PC-9 (cell line): ENCODE results near the gene GDF10. TPM values are rescaled to one million over a fixed set of nuclear protein-coding genes. Genes with fewer than 3 reads are reported as not detected.
A peak's percentile ranks its signal among the peaks of the same experiment; 100 is the strongest.

Source experiments
- BruUV-seq: library from RNA; stranded (reverse); fragments of 400-500 nt; replicated peaks from 2 replicates; lab custom pipeline; 2021; lab: Mats Ljungman, UMichigan
- CTCF ChIA-PET: fragments of 300-600 bp; sonication (Branson Sonifier 250); formaldehyde crosslinking; loops from one replicate; lab custom pipeline; 2022; ENCODE audit warnings: antibody characterized with exemption; lab: Charles Lee
- POLR2A ChIA-PET: fragments of 300-600 bp; sonication (Branson Sonifier 250); formaldehyde crosslinking; loops from one replicate; lab custom pipeline; 2022; ENCODE audit warnings: antibody characterized with exemption; ENCODE audit not compliant: unreplicated experiment; lab: Charles Lee
- DNase-seq, 2 experiments: peaks; one replicate each; pipeline versions ENCODE4 v3.0.0 to v3.0.0-alpha.2; 2015 to 2022; ENCODE audit warnings: mixed read lengths in 1 of 2
- H2AFZ ChIP-seq: fragments of 200-600 bp; sonication (generic); 2 replicates; pipeline ENCODE4 v1.8.1; 2017; ENCODE audit warnings: antibody characterized with exemption
- H3F3A ChIP-seq: fragments of 200-600 bp; sonication (generic); 2 replicates; pipeline ENCODE4 v1.8.1; 2017; ENCODE audit warnings: antibody characterized with exemption, mild to moderate bottlenecking, low read depth; ENCODE audit not compliant: insufficient read depth
- H3K27ac ChIP-seq: fragments of 200-600 bp; sonication (generic); 2 replicates; pipeline ENCODE4 v1.6.1; 2016; ENCODE audit warnings: mixed run types
- H3K27me3 ChIP-seq: fragments of 200-600 bp; sonication (generic); 2 replicates; pipeline ENCODE4 v1.6.1; 2016; ENCODE audit warnings: low read depth, mixed run types; ENCODE audit not compliant: insufficient read depth
- H3K36me3 ChIP-seq: fragments of 200-600 bp; sonication (generic); 2 replicates; pipeline ENCODE4 v1.6.1; 2016; ENCODE audit warnings: low read depth, mixed run types
- H3K4me1 ChIP-seq: fragments of 200-600 bp; sonication (generic); replicated peaks from 2 replicates; pipeline ENCODE4 v1.6.1; 2016; ENCODE audit warnings: mixed run types; ENCODE audit not compliant: insufficient read depth
- H3K4me2 ChIP-seq: fragments of 200-600 bp; sonication (generic); 2 replicates; pipeline ENCODE4 v1.6.1; 2017; ENCODE audit warnings: mixed run types
- H3K4me3 ChIP-seq: fragments of 200-600 bp; sonication (generic); 2 replicates; pipeline ENCODE4 v1.6.1; 2016; ENCODE audit warnings: mixed run types
- H3K79me2 ChIP-seq: fragments of 200-600 bp; sonication (generic); 2 replicates; pipeline ENCODE4 v1.6.1; 2017; ENCODE audit warnings: low read depth, mixed run types
- H3K9me2 ChIP-seq: fragments of 200-600 bp; sonication (generic); 2 replicates; pipeline ENCODE4 v1.8.1; 2017; ENCODE audit warnings: mild to moderate bottlenecking; ENCODE audit not compliant: insufficient read depth
- H3K9me3 ChIP-seq: fragments of 200-600 bp; sonication (generic); 2 replicates; pipeline ENCODE4 v1.8.1; 2016; ENCODE audit warnings: low read depth; ENCODE audit not compliant: insufficient read depth
- H4K20me1 ChIP-seq: fragments of 200-600 bp; sonication (generic); 2 replicates; pipeline ENCODE4 v1.8.1; 2017; ENCODE audit not compliant: insufficient read depth
- EZH2 ChIP-seq: fragments of 200-600 bp; sonication (generic); IDR thresholded peaks from 2 replicates; pipeline ENCODE4 v1.8.0; 2017; ENCODE audit warnings: antibody characterized with exemption, low read depth
- intact Hi-C: fragments of 100-400 bp; cut with micrococcal nuclease; formaldehyde crosslinking; loops from one replicate; pipeline ENCODE4 v1.10.0; 2022; ENCODE audit not compliant: unreplicated experiment
- total RNA-seq: library from RNA; stranded (reverse); gene quantifications from 2 replicates; pipeline ENCODE4 v1.2.3, GENCODE V29; 2021
- TF ChIP-seq, protein P1 (sequence below): fragments of 200-600 bp; sonication (generic); conservative IDR thresholded peaks from 2 replicates; pipeline ENCODE4 v1.6.1; 2017; ENCODE audit warnings: mixed run types, antibody characterized with exemption, mild to moderate bottlenecking, moderate library complexity

Gene GDF10
- total RNA-seq, 1 experiment from 2014 or later, result not detected

DNA sequence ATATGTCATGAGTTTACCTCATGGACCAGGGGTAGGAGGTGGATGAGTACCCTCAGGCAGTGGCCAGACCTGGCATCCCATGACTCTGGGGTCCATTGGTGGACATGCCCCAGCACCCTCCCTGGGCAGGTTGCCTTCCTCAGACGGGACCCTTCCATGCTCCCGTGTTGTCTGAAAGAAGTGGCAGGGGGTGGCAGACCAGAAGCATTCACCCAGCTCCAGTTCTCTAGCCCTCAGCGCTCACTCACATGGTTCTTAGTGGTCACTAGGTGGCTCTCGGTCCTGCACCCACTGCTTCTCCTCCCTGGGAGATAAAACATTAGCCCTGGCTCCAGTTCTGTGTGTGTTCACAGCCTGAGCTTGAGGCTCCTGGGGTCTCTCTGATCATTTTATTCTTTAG is 54.2 kb downstream of the GDF10 start:
- no TSS peak for BruUV-seq

DNA sequence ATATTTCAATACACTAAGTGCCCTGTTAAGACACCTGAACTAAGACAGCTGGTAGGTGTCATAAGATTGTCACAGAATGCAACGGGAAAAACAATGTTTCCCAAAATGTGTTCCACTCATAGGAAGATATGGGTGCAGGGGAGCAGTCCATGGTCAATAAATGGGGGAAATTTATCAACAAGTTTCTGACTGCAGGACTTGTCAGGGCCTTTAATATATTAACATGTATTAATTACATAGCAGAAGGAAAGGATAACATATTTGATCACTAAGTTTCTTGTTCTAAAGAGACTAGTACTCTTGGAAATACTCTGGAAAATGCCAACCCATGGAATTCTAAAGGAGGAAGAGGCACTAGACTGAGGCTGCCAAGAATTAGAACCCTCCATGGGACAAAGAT is 54.9 kb downstream of the GDF10 start:
- H3K9me3 ChIP-seq, result no peaks in the 10 kb centered on the region
- no peak overlapping the region for H3K27ac ChIP-seq
- H3K36me3 ChIP-seq, result no peaks in the 10 kb centered on the region
- no peaks in the 10 kb centered on the region for H3K4me1 ChIP-seq
- H3K4me3 ChIP-seq, result no peak overlapping the region
- POLR2A ChIA-PET, result no interaction called here
- no peaks in the 10 kb centered on the region for H3K9me2 ChIP-seq
- no peak for DNase-seq
- H3F3A ChIP-seq, result no peaks in the 10 kb centered on the region
- H3K4me2 ChIP-seq, result no peak overlapping the region
- no peaks in the 10 kb centered on the region for H3K27me3 ChIP-seq
- intact Hi-C loops, result no loop called here
- no peak overlapping the region for H2AFZ ChIP-seq
- H4K20me1 ChIP-seq, result no peaks in the 10 kb centered on the region
- BruUV-seq, result no TSS peak
- H3K79me2 ChIP-seq, result no peaks in the 10 kb centered on the region
- CTCF ChIA-PET, result interaction anchor here (0.7 kb wide), 1 partner anchor 50 kb away, joined by 3 read pairs; no protein-coding TSS in a partner anchor
- TF ChIP-seq, protein P1, sequence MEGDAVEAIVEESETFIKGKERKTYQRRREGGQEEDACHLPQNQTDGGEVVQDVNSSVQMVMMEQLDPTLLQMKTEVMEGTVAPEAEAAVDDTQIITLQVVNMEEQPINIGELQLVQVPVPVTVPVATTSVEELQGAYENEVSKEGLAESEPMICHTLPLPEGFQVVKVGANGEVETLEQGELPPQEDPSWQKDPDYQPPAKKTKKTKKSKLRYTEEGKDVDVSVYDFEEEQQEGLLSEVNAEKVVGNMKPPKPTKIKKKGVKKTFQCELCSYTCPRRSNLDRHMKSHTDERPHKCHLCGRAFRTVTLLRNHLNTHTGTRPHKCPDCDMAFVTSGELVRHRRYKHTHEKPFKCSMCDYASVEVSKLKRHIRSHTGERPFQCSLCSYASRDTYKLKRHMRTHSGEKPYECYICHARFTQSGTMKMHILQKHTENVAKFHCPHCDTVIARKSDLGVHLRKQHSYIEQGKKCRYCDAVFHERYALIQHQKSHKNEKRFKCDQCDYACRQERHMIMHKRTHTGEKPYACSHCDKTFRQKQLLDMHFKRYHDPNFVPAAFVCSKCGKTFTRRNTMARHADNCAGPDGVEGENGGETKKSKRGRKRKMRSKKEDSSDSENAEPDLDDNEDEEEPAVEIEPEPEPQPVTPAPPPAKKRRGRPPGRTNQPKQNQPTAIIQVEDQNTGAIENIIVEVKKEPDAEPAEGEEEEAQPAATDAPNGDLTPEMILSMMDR, result no peak
- no peak for TF ChIP-seq EZH2

More for the DNA sequence above, 54.2 kb downstream of the GDF10 start:
- Histone ChIP-seq H3K27me3 (no peaks in the 10 kb centered on the region), H3K27ac (no peak overlapping the region), H3K9me2 (no peaks in the 10 kb centered on the region), H2AFZ (no peak overlapping the region), H3K4me1 (no peaks in the 10 kb centered on the region), H3K4me3 (no peak overlapping the region), H4K20me1 (no peaks in the 10 kb centered on the region), H3K36me3 (no peaks in the 10 kb centered on the region), H3F3A (no peaks in the 10 kb centered on the region), H3K4me2 (no peak overlapping the region), H3K79me2 (no peaks in the 10 kb centered on the region), H3K9me3 (no peaks in the 10 kb centered on the region)
- POLR2A ChIA-PET, result interaction anchor here (0.7 kb wide), 1 partner anchor 67 kb away, joined by 6 read pairs; no protein-coding TSS in a partner anchor
- no peak for DNase-seq
- TF ChIP-seq EZH2, result no peak
- TF ChIP-seq, protein P1, result peak; percentile 48
- intact Hi-C loops, result no loop called here
- CTCF ChIA-PET, result interaction anchor here (0.6 to 0.7 kb wide), 2 partner anchors 39 to 51 kb away, joined by 3 read pairs; no protein-coding TSS in a partner anchor

DNA sequence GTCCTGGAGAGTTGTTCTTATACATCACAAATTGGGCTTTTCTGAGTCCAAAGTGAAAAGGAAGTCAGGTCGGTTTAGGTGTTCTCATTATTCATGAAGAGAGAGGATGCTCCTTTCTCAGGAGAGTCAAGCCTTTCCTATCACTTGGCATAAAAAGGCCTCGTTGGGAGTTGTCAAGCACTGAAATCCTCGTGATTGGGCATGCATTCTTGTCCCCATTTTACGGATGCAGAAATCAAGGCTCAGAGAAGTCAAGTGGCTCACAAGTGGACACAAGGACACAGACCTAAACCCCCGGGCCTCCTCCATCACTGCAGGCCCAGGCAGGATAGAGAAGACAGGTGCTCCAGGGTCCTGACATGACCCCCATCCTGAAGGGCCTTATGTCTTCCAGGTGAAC is 56.7 kb downstream of the GDF10 start:
- POLR2A ChIA-PET, result no interaction called here

More for the DNA sequence above, 56.7 kb downstream of the GDF10 start:
- no TSS peak for BruUV-seq
- Histone ChIP-seq H3F3A (peaks cover 9% of the 10 kb centered on the region), H3K9me2 (no peaks in the 10 kb centered on the region), H3K4me1 (peaks cover 10% of the 10 kb centered on the region), H3K4me3 (no peak overlapping the region), H3K9me3 (no peaks in the 10 kb centered on the region), H3K36me3 (no peaks in the 10 kb centered on the region), H3K27me3 (no peaks in the 10 kb centered on the region), H3K79me2 (no peaks in the 10 kb centered on the region), H3K27ac (no peak overlapping the region), H2AFZ (no peak overlapping the region), H3K4me2 (no peak overlapping the region), H4K20me1 (no peaks in the 10 kb centered on the region)
- no peak for TF ChIP-seq EZH2
- TF ChIP-seq, protein P1, result no peak
- CTCF ChIA-PET, result no interaction called here
- DNase-seq, result no peak
- intact Hi-C loops, result no loop called here
